SK-MEL-5 (cell line): ENCODE measurements around the gene PLCL2. TPM values are rescaled to one million over a fixed set of nuclear protein-coding genes. Genes with fewer than 3 reads are reported as not detected.

Source experiments
- DNase-seq: peaks from one replicate; pipeline ENCODE4 v3.0.0-alpha.2; 2016; ENCODE audit warnings: low read depth, low spot score
- in situ Hi-C: cut with HindIII; loops from 2 replicates; pipeline ENCODE4 v1.10.0; 2016; ENCODE audit warnings: low sequenced_read_pairs, high pct_unique_total_duplicates, low pct_unique_long_range_greater_than_20kb
- polyA plus RNA-seq, 2 experiments: library from polyadenylated mRNA; depleted of rRNA; stranded (reverse); fragments of >200 nt; gene quantifications; 2 replicates each; pipeline ENCODE4 v1.2.3, GENCODE V29; 2015
- total RNA-seq: library from RNA; depleted of rRNA; stranded (reverse); fragments of >200 nt; shearing (Covaris generic); gene quantifications from 2 replicates; pipeline ENCODE4 v1.2.3, GENCODE V29; 2014; rRNA removed

Gene PLCL2
- 3.5 and 4.4 TPM in 2 replicates for total RNA-seq
- polyA plus RNA-seq (2015; cell fraction: cytosol; rRNA removed) = 4.0 and 4.8 TPM in 2 replicates
- 3.2 and 3.9 TPM in 2 replicates for polyA plus RNA-seq (2015; cell fraction: nucleus; rRNA removed)

GRCh38 chr3:16884748-16885592, at the start of gene PLCL2:
Gene PLCL2, plus strand, starts transcription at chr3:16884955. Its CDS starts 85 bp downstream, at chr3:16885040.
- in situ Hi-C loops = no loop called here
- peak; percentile 37 for DNase-seq

- in situ Hi-C loops = no loop called here
- peak; percentile 3 for DNase-seq
These were observed 48.1 kb upstream of the PLCL2 start for GRCh38 chr3:16836505-16837237.

GRCh38 chr3:16837602-16838001, 47.2 kb upstream of the PLCL2 start:
- DNase-seq = no peak
- in situ Hi-C loops = no loop called here

GRCh38 chr3:16838561-16838960, 46.2 kb upstream of the PLCL2 start:
- in situ Hi-C loops = no loop called here
- DNase-seq = no peak

GRCh38 chr3:16839271-16840100, 45.3 kb upstream of the PLCL2 start:
- no peak for DNase-seq
- in situ Hi-C loops = no loop called here

- in situ Hi-C loops = no loop called here
- no peak for DNase-seq
These were observed 44.7 kb upstream of the PLCL2 start for GRCh38 chr3:16840101-16840424.

GRCh38 chr3:16841041-16841753, 43.6 kb upstream of the PLCL2 start:
- DNase-seq = no peak
- in situ Hi-C loops = no loop called here

GRCh38 chr3:16841904-16842271, 42.9 kb upstream of the PLCL2 start:
- DNase-seq = no peak
- in situ Hi-C loops = no loop called here

GRCh38 chr3:16842272-16843270, 42.2 kb upstream of the PLCL2 start:
- in situ Hi-C loops = no loop called here

GRCh38 chr3:16844222-16844621, 40.5 kb upstream of the PLCL2 start:
- no peak for DNase-seq
- in situ Hi-C loops = no loop called here

More at GRCh38 chr3:16842272-16843270, 42.2 kb upstream of the PLCL2 start:
- no peak for DNase-seq

GRCh38 chr3:16844791-16845190, 40.0 kb upstream of the PLCL2 start:
- in situ Hi-C loops = no loop called here
- DNase-seq = no peak

- in situ Hi-C loops = no loop called here
- no peak for DNase-seq
These were observed 38.2 kb upstream of the PLCL2 start for GRCh38 chr3:16846373-16847080.

- in situ Hi-C loops = no loop called here
- DNase-seq = no peak
These were observed 36.7 kb upstream of the PLCL2 start for GRCh38 chr3:16848007-16848406.

GRCh38 chr3:16849229-16849628, 35.5 kb upstream of the PLCL2 start:
- no peak for DNase-seq
- in situ Hi-C loops = no loop called here

- DNase-seq = no peak
- in situ Hi-C loops = no loop called here
These were observed 35.0 kb upstream of the PLCL2 start for GRCh38 chr3:16849795-16850194.

GRCh38 chr3:16855497-16855896, 29.3 kb upstream of the PLCL2 start:
- no peak for DNase-seq
- in situ Hi-C loops = no loop called here
